Adrenal gland (tissue), 5 donors: Measurements from ENCODE around the gene YIPF3.

Experiments
- CTCF ChIP-seq, 6 experiments: fragments of 450-650 bp in 4 of 6; fragments of 200-600 bp in 2 of 6; sonication (generic) in 1 of 6; IDR thresholded peaks; 1 replicate in 5 of 6; 2 replicates in 1 of 6; pipeline versions ENCODE4 v1.5.1 to v1.8.0; 2016 to 2021; ENCODE audit warnings: antibody characterized with exemption in 6 of 6, mild to moderate bottlenecking in 2 of 6, moderate library complexity in 1 of 6
- POLR2A ChIP-seq, 2 donors: fragments of 450-650 bp; IDR thresholded peaks; one replicate each; pipeline ENCODE4 v1.6.1; 2017; ENCODE audit warnings: antibody characterized with exemption in 2 of 2, mild to moderate bottlenecking in 2 of 2, moderate library complexity in 1 of 2
- donor health status: DM: no; HTN: no; CAD: no.

- no peak for TF ChIP-seq CTCF (IDR thresholded peaks at IDR 0.05)
- no peak for TF ChIP-seq POLR2A (IDR thresholded peaks at IDR 0.05)
Measured at GRCh38 chr6:43520097-43520496, 3.4 kb upstream of the YIPF3 start.
